Measurements from ENCODE around the gene IFNL4.
"Not testable (repeated sequence)": the region's sequence is repeated elsewhere in the genome, so short reads cannot be mapped to it uniquely, and the experiment has no call there.

IFNL4 gene

GRCh38 chr19:39219108-39219507 lies 29.5 kb downstream of the IFNL4 start:
- DNase-seq = not testable (repeated sequence)

GRCh38 chr19:39218230-39219007 lies 30.2 kb downstream of the IFNL4 start:
- no peak for DNase-seq

DNA sequence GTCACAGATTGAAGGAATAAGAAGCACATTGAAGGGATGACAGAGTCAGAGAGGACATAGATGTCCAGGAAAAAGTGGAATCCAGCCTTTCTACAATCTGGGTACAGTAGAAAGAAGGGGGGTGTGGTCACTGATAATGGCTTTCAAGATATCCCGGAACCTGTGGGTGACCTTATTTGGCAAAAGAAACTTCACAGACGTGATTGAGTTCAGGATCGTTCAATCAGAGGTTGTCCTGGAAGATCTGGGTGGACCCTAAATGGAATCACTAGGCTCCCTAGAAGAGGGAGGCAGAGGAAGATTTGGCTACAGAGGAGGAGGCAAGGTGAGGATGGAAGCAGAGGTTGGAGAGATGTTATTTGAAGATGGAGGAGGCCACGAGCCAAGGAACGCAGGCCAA lies 31.6 kb downstream of the IFNL4 start:
- DNase-seq = no peak

DNA sequence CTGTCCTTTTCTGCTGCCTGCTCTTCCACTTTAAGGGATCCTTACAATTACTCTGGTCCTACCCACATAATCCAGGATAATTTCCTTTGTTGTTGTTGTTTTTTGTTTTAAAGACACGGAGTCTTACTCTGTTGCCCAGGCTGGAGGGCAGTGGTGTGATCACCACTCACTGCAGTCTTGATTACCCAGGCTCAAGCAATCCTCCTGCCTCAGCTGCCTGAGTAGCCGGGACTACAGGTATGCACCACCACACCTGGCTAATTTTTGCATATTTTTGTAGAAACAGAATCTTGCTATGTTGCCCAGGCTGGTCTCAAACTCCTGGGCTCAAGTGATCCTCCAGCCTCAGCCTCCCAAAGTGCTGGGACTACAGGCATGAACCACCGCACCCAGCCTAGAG lies 33.3 kb downstream of the IFNL4 start:
- not testable (repeated sequence) for DNase-seq

GRCh38 chr19:39212375-39212742 lies 36.3 kb downstream of the IFNL4 start:
- DNase-seq = no peak

DNA sequence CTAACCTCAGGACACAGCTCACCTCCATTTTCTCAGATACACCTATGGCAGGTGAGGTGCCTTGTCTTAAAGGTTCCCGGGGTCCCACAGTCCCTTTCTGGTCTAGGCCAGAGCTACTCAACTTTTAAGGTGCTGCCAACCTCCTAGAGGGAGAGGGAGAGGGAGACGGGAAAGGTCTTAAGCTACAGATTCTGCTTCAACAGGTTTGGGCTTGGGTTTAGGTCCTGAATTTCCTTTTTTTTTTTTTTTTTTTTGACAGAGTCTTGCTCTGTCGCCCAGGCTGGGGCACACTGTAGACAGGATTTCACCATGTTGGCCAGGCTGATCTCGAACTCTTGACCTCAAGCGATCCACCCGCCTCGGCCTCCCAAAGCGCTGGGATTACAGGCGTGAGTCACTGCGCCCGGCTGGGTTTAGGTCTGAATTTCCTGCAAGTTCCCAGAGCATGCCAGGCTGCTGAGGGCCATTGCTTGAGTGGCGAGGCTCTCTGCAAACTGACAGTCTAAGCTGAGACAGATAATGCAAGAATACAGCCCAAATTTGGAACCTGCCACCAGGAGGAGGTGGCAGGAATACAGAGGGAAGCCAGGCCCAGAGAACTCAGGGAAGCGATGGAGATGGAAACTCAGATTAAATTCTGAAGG lies 36.8 kb downstream of the IFNL4 start:
- no peak for DNase-seq

GRCh38 chr19:39209196-39209595 lies 39.5 kb downstream of the IFNL4 start:
- no peak for DNase-seq

DNA sequence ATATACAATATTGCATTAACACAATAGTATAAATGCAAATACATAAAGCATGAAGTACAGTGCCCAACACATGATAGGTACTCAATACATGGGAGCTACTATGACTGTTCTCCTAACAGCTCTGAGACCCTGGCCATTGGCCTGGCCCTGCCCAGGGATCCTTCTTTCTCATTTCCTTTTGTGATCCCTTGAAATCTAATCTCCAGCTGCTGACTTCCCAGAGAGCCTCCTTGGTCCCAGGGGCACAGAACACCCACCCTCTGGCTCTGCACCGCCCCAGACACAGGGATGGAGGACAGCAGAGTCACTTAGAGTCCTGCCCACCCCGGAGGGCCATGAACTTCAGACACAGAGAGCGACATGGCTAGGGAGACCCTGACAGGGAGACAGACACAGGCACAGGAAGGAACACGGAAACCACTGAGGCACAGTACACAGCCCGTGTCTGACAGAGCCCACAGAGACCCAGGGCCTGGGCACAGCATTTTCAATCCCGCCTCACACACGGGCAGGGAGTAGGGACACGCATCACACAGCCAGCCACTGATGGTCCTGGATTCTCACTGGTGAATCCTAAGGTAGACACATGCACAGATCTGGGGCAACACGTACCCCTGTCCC lies 40.4 kb downstream of the IFNL4 start:
- DNase-seq = no peak

- no peak for DNase-seq
These were observed 41.3 kb downstream of the IFNL4 start for GRCh38 chr19:39207293-39207836.

GRCh38 chr19:39206122-39206521 lies 42.5 kb downstream of the IFNL4 start:
- no peak for DNase-seq

GRCh38 chr19:39205449-39205764 lies 43.2 kb downstream of the IFNL4 start:
- DNase-seq = no peak

DNA sequence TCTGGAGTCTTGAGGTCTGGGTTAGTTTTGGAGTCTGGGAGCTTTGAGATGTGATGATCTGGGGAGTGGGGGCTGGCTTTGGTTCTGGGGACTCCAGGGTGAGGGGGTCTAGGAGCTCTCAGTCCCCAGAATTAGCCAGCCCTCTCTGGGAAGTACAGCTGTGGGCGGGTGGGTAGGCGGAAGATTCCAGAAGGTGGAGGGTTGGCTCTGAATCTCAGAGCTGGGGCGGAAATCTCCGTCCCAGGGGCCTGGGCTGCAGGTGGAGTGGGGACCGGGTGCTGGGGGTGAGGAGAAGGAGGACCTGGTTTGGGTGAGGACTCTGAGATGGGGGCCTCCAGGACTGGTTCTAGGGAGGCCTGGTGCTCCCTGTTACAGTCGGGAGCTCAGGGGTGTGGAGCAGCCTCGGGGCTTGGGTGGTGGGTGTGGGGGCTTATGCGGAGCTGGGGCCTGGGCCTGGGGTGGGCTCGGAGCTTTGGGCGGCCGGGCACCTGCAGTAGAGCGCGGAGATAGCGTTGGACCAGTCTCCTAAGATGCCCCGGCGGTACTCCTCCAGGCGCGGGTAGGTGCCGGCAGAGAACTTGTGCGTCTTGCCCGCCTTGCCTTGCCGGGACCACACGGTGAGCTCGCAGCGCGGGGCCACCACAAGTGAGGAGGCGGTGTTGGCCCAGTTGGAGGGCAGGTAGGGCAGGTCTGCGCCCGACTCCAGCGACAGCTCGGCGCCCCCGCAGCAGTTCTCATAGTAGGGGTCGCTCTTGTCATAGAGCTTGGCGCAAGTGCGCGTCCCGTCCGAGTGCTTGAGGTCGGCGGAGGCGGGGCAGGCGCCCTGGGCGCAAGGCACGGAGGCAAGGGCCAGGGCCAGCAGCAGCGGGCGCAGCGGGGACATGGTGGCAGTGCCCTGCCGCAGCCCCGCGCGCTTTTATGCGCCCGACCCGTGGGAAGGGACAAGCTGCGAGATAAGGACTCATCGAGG lies 45.0 kb downstream of the IFNL4 start, which contains the start of gene SYCN:
Gene SYCN (minus strand): TSS at position 892 of the 970 bp plus-strand sequence. CDS start 9 bp downstream, at position 883.
- DNase-seq = no peak

GRCh38 chr19:39202998-39203355 lies 45.7 kb downstream of the IFNL4 start:
- DNase-seq = no peak

- DNase-seq = no peak
These were observed 47.9 kb downstream of the IFNL4 start for GRCh38 chr19:39200803-39201115.

- no peak for DNase-seq
These were observed 48.4 kb downstream of the IFNL4 start for GRCh38 chr19:39200066-39200802.

- DNase-seq = no peak
These were observed 49.6 kb downstream of the IFNL4 start for GRCh38 chr19:39199025-39199424.

DNA sequence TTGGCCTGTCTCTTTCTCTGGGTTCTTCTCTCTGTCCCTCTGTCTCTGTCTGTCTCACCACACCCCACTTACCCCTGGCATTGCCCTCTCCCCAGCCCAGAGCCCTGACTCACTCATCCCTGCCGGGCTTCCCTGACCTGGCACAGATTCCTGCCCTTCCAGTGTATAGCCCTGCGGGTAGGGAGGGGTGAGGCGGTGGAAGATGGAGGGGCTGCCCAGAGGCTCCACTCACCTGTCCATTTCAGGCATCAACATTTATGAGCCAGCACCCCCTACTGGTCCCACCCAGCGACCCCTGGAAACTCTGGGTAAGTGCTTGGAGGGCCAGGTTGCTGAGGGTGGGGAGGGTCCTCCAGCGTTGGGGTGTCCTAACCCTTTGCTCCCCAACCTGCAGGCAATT lies 50.8 kb downstream of the IFNL4 start:
- DNase-seq = no peak

GRCh38 chr19:39196860-39197562 lies 51.6 kb downstream of the IFNL4 start, which contains the start of gene NCCRP1:
NCCRP1 (plus strand) TSS chr19:39196964; CDS start chr19:39196983, 19 bp downstream.
- no peak for DNase-seq

GRCh38 chr19:39196320-39196719 lies 52.3 kb downstream of the IFNL4 start:
- DNase-seq = no peak
